Limb (tissue), 2 donors: ENCODE measurements around the gene TSPAN18.

ENCODE experiments used
- DNase-seq, 2 donors: peaks; one replicate each; pipeline ENCODE4 v3.0.0-alpha.2; 2016; ENCODE audit errors: extremely low spot score in 2 of 2

Gene TSPAN18

DNA sequence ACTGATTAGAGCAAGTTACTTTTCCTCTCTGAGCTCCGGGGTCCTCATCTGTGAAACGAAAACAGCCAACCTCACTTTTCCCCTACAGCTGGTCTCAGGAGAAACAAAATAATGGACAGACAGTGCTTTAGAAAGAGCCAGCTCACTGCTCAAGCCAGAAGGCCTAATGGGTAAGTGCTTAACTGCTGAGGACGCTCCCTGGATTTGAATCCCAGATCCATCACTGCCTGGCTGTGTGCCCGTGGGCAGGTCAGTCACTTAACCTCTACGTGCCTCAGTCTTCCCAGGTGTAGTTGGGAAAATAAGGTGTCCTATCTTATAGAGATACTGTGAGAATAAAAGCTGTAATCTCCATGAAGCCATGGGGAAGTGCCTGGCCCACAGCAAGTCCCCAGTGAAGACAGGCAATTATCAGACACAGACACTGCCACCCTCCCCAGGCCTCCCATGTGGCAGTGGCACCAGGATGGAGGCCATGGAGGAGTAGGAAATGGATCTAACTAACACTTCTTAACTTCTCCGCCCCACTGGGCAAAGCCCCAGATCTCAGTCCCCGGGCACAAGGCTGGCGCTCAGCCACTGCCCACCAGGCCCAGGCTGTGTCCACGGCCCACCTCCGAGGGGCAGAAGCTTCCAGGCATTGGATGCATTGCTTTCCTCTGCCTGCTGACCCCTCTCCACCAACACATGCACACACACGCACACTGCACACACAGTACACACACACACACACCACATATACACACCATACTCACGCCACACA lies 214.7 kb downstream of the TSPAN18 start:
- DNase-seq: no peak

DNA sequence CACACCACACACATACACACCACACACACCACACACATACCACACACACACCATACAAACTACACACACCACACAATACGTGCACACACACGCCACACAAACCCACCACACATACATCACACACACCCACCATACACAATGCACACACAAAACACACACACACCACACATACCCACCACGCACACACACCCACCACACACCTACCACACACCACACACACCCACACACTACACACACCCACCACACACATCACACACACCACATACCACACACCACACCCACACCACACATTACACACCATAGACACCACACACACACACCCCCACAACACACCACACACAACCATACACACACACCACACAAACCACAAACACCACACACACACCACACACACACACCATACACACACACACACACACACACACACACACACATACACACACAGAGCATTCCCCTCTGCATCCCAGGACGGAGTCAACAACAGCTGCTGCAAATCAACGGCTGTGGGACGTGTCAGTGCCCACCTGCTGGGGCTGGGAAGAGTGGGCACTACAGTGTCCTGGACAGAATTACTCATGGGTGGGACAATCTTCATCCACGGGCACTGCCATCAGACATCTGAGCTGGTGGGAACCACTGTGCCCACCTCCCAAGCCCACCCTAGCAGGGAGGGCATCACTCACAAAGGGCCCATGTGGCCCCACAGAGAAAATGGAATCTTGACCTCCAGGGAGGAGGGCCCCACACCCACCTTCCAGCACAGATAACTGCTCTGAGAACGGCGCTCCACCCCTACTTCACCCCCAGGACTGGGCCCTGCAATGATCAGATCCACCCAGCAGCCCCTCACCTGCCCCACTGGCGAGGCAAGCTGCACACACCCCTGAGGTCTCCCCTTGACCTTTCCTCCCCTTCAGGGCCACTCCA lies 215.5 kb downstream of the TSPAN18 start:
- DNase-seq: no peak

DNA sequence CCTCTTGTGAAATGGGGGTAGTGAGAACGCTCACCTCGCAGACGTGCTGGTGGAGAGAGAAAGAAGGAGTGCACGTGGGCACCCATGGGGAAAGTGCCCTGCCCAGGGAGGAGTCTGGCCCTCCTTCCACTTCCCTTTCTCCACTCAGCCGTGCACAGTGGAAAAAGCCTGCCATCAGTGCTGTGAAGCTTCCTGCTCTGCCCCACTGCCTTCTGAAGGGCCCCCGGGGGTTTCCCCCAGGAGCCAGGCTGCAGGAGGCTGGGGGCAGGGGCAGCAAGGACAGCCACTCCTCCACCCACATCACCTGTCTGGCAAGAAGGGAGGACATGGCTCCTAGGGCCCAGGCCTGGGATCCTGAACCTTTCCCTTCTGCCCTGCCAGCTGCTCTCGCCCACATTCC lies 216.4 kb downstream of the TSPAN18 start:
- no peak for DNase-seq

- no peak for DNase-seq
These were observed 216.9 kb downstream of the TSPAN18 start for GRCh38 chr11:44943696-44944095.

GRCh38 chr11:44944181-44944852 lies 217.6 kb downstream of the TSPAN18 start:
- no peak for DNase-seq

DNA sequence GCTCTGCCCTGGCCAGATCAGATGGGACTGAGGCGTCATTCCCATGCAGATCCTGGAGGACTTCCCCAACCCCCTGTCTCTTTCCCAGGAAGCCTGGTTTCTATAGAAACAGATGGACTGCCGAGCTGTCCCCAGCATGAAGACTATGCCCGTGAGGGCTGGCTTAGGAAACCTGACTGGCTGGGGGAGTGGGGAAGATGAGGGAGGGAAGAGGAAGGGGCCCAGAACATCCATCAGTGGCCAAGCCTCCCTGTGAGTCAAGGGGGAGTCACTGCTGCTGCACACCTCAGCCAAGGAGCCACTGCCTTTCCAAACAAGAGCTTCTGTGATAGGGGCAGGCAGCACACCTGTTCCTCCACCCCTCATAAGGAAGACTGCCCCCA lies 218.1 kb downstream of the TSPAN18 start:
- DNase-seq: no peak

GRCh38 chr11:44945666-44946065 lies 218.9 kb downstream of the TSPAN18 start:
- DNase-seq: no peak

GRCh38 chr11:44946263-44946662 lies 219.5 kb downstream of the TSPAN18 start:
- no peak for DNase-seq

GRCh38 chr11:44947114-44947513 lies 220.4 kb downstream of the TSPAN18 start:
- no peak for DNase-seq

GRCh38 chr11:44948155-44948554 lies 221.4 kb downstream of the TSPAN18 start:
- DNase-seq: no peak

- peak in 1 of 2 donors; percentile 72 for DNase-seq
These were observed 222.6 kb downstream of the TSPAN18 start for GRCh38 chr11:44949160-44950030.

DNA sequence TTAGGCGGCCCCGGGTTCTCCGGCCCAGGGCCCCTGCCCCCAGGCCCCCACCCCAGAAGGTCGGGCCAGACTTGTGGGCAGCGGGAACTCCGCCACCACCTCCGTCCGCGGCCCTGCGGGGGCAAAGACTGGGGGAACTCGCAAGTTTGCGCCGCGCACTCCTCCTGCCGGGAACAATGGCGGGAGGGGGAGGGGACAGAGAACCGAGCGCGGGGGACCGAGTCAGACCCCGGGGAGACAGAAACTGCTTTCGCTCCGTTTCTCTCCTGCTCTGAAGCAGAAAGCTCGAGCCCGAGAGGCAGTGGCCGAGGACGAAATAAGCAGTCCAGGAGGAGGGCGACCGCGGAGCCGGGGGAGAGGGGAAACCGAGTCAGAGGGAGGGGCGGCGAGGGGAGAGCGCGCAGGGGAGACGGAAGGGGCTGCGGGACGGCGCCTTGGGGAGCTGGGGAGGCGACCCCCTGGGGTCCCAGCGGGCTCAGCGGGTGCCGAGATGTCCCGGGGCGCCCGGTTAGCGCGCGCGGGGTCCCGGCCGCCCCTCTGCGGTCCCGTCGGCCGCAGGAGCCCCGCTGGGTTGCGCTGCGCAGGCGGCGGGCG lies 223.4 kb downstream of the TSPAN18 start:
- peak in 1 of 2 donors; percentile 78 for DNase-seq

GRCh38 chr11:44950625-44951476 lies 224.1 kb downstream of the TSPAN18 start, which contains the start of gene TP53I11:
Gene TP53I11, minus strand, starts transcription at chr11:44950883. Its CDS starts 12,548 bp downstream, at chr11:44938335.
- DNase-seq: peak; percentile 51 to 86

- DNase-seq: no peak
These were observed 225.3 kb downstream of the TSPAN18 start for GRCh38 chr11:44952082-44952481.

DNA sequence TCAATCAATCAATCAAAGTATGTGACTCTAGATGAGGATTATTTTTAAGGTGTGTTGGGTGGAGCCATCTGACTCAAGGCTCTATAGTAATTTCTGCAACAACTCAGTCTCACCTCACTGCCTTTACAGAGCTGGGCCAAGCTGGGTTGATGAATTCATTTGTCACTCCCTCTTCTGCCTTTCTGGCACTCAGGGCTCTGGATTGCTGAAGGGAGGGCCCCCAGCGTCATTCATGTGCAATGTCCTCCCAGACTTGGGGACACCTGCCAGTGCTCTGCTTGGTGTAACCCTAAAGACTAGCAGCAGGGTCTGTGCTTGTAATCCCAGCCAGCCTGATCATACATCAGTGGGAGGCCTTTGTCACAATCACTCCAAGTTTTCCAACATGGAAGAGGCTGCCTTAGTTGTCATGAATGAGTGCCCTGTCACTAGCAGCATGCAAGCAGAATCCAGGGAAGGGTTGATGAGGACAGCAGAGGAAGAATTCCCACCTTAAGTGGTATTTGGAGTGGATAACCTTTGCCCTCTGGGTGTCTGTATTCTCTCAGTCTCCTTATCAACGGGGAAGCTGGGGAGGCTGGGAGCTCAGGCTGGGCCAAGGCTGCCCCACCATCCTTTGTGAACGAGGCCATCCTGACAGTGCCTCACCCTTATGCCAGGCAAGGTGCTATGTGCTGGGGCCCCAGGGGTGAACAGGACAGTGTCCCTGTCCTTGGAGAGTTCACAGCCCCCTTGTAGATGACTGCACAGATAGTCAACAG lies 225.9 kb downstream of the TSPAN18 start:
- DNase-seq: no peak

- DNase-seq: no peak
These were observed 227.5 kb downstream of the TSPAN18 start for GRCh38 chr11:44954051-44954906.

DNA sequence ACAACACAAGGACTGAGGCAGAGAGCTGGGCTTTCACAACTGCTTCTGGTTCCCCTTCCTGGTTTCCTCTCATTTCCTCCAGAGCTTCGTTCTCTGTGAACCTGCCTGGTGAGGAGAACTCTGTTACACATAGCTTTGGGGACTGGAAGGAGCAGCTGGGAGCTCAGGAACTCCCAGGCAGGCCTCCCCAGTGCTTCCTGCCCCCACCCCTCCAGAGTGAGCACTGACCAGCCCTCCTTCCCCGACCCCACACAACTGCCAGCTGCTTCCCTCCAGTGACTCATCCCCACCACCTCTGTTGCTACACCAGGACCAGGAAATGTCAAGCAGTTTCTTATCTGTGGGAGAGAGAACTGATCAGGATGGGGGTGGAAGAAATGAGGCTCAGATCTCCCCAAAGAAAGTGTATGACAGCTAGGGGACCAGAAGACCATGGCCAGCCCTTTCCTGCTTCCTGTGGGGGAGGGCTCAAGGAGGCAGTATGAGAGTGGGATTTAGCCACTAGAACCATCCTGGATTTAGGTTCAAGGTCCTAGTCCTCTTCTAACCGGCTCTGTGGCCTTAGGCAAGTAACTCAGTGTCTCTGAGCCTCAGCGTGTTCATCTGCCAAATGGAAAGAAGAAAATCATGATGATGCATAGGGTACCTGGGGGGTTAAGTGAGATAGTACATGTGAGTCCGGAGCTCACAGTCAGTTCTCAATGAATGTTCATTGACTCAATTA lies 228.4 kb downstream of the TSPAN18 start:
- no peak for DNase-seq
